ENCODE results near the gene PPP1R26. TPM values are rescaled to one million over a fixed set of nuclear protein-coding genes. Genes with fewer than 3 reads are reported as not detected.

The PPP1R26 gene
- total and polyA plus RNA-seq, 2 of the 4 experiments (the other 2 are of a cell fraction), result 3.8 to 5.6 TPM

DNA sequence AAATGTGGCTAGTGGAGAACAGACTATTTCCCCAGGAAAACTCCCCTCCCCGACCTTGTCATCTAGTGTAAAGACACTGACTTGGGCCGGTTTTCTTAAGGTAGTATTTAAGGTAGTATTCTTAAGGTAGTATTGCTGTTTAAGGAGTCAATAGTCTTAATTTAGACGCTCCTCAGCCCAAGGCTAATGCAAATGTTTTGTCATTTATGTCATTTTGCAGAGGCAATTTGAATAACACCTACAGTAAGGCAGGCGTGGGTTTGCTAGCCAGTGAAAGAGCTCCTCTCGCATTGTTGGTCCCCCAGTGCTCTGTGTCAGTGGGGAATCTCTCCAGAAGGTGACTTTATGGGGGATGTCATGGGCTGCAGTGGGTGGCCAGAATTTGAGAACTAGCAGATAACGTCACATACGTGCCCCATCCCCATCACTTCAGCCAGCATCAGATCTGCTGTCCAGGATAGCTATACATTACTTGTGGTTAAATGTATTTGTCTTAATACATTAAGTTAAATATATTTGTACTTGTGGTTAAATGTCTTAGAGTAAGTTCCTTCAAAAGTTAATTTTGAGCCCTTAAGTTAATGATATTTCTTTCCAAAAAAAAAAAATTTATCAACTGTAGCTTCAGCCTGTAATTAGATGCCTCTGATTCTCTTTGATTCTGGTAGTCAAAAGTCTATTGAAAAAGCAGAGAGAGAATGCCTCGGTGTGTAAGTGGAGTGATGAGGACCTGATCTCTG lies 2.6 kb downstream of the PPP1R26 start:
- H3K4me2 ChIP-seq (ENCODE audit: low read depth, low read length), result no peak overlapping the region
- no TSS peak for BruUV-seq (replicated peaks)
- intact Hi-C loops (cut with micrococcal nuclease), result no loop called here
- H4K20me1 ChIP-seq (ENCODE audit: insufficient read depth, low read length), result no peaks in the 10 kb centered on the region; the same call in 1 of the 2 replicates
- no peaks in the 10 kb centered on the region for H3K27me3 ChIP-seq (ENCODE audit: control insufficient read depth, insufficient read depth, low read length)
- no peaks in the 10 kb centered on the region for H3K9me3 ChIP-seq (ENCODE audit: control insufficient read depth, insufficient read depth, low read length)
- H3K4me1 ChIP-seq (ENCODE audit: control insufficient read depth, insufficient read depth, low read length), result peaks cover 5% of the 10 kb centered on the region; the same call in 1 of the 2 replicates
- ChIA-PET CTCF (no interaction called here), POLR2A (ENCODE audit: unreplicated experiment) (no interaction called here)
- H2AK9ac ChIP-seq (replicated peaks; ENCODE audit: low read depth, low read length, poor library complexity), result no peak overlapping the region
- no peaks in the 10 kb centered on the region for H3K9me1 ChIP-seq (ENCODE audit: insufficient read depth, low read length)
- H3K14ac ChIP-seq (replicated peaks; ENCODE audit: low read depth, low read length), result no peak overlapping the region
- H3K56ac ChIP-seq (ENCODE audit: extremely low read depth, insufficient read depth, low read length), result no peak overlapping the region
- no peak overlapping the region for H3K23ac ChIP-seq (ENCODE audit: low read depth, low read length)
- dilution Hi-C loops (cut with HindIII; ENCODE audit: low sequenced_read_pairs, unreplicated experiment), result no loop called here
- in situ Hi-C loops (cut with MboI; ENCODE audit: low sequenced_read_pairs), result no loop called here
- H2BK120ac ChIP-seq (ENCODE audit: low read depth, low read length), result no peak overlapping the region
- no peak overlapping the region for H3K27ac ChIP-seq (ENCODE audit: insufficient read depth, low read length)
- no peak overlapping the region for H4K91ac ChIP-seq (ENCODE audit: insufficient read depth, low read depth, low read length)
- no peak overlapping the region for H3K4ac ChIP-seq (ENCODE audit: low read depth, low read length)
- WGBS, 2 experiments (ENCODE audit: extremely low coverage in 2 of 2, insufficient read length in 1 of 2), result no CpG with 5 or more reads among the region's 8 CpGs
- DNase-seq, result no peak
- H4K5ac ChIP-seq (ENCODE audit: low read depth, low read length), result no peak overlapping the region
- H3K4me3 ChIP-seq (ENCODE audit: insufficient read depth, low read depth, low read length), result no peak overlapping the region
- no peak overlapping the region for H3K18ac ChIP-seq (ENCODE audit: low read depth, low read length)
- H4K8ac ChIP-seq (ENCODE audit: low read depth in 2 of 2, low read length in 2 of 2), result no peak overlapping the region
- H3K9ac ChIP-seq (ENCODE audit: low read depth, low read length), result no peak overlapping the region
- H2BK15ac ChIP-seq (ENCODE audit: low read depth, low read length), result no peak overlapping the region
- no peak overlapping the region for H2BK5ac ChIP-seq (ENCODE audit: low read depth, low read length, poor library complexity, severe bottlenecking)
- H2BK20ac ChIP-seq (ENCODE audit: low read depth, low read length), result no peak overlapping the region
- H3K79me1 ChIP-seq (ENCODE audit: low read depth in 1 of 2, low read length in 2 of 2), result peaks cover 16 to 17% of the 10 kb centered on the region in 2 experiments; a peak in 2 of 4 replicates
- TF ChIP-seq, protein P1, sequence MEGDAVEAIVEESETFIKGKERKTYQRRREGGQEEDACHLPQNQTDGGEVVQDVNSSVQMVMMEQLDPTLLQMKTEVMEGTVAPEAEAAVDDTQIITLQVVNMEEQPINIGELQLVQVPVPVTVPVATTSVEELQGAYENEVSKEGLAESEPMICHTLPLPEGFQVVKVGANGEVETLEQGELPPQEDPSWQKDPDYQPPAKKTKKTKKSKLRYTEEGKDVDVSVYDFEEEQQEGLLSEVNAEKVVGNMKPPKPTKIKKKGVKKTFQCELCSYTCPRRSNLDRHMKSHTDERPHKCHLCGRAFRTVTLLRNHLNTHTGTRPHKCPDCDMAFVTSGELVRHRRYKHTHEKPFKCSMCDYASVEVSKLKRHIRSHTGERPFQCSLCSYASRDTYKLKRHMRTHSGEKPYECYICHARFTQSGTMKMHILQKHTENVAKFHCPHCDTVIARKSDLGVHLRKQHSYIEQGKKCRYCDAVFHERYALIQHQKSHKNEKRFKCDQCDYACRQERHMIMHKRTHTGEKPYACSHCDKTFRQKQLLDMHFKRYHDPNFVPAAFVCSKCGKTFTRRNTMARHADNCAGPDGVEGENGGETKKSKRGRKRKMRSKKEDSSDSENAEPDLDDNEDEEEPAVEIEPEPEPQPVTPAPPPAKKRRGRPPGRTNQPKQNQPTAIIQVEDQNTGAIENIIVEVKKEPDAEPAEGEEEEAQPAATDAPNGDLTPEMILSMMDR (conservative IDR thresholded peaks at IDR 0.05; ENCODE audit: low read depth, low read length), result no peak
- TF ChIP-seq CHD1 (IDR thresholded peaks at IDR 0.05; ENCODE audit: low read depth, low read length) (no peak), MXI1 (IDR thresholded peaks at IDR 0.05; ENCODE audit: borderline replicate concordance, low read depth, low read length) (no peak), FOS (IDR thresholded peaks at IDR 0.05; ENCODE audit: low read depth, low read length) (no peak), POLR2A (IDR thresholded peaks at IDR 0.05; ENCODE audit: low read depth, low read length) (no peak), RFX5 (IDR thresholded peaks at IDR 0.05; ENCODE audit: low read depth, low read length) (no peak), MAFK (IDR thresholded peaks at IDR 0.05; ENCODE audit: low read depth, low read length) (no peak), BHLHE40 (IDR thresholded peaks at IDR 0.05; ENCODE audit: low read depth, low read length) (no peak), RCOR1 (IDR thresholded peaks at IDR 0.05; ENCODE audit: insufficient replicate concordance, low read length) (no peak), NFE2L2 (IDR thresholded peaks at IDR 0.05; ENCODE audit: low read depth, low read length) (no peak), SMC3 (IDR thresholded peaks at IDR 0.05; ENCODE audit: low read depth, low read length) (no peak), MAZ (IDR thresholded peaks at IDR 0.05; ENCODE audit: borderline replicate concordance, low read depth, low read length) (no peak), RAD21 (IDR thresholded peaks at IDR 0.05; ENCODE audit: low read length) (no peak), CEBPB (IDR thresholded peaks at IDR 0.05; ENCODE audit: low read depth, low read length) (no peak)
- TF ChIP-seq, protein P2, sequence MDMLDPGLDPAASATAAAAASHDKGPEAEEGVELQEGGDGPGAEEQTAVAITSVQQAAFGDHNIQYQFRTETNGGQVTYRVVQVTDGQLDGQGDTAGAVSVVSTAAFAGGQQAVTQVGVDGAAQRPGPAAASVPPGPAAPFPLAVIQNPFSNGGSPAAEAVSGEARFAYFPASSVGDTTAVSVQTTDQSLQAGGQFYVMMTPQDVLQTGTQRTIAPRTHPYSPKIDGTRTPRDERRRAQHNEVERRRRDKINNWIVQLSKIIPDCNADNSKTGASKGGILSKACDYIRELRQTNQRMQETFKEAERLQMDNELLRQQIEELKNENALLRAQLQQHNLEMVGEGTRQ (IDR thresholded peaks at IDR 0.05; ENCODE audit: low read depth, low read length), result no peak
- TF ChIP-seq, protein P3, sequence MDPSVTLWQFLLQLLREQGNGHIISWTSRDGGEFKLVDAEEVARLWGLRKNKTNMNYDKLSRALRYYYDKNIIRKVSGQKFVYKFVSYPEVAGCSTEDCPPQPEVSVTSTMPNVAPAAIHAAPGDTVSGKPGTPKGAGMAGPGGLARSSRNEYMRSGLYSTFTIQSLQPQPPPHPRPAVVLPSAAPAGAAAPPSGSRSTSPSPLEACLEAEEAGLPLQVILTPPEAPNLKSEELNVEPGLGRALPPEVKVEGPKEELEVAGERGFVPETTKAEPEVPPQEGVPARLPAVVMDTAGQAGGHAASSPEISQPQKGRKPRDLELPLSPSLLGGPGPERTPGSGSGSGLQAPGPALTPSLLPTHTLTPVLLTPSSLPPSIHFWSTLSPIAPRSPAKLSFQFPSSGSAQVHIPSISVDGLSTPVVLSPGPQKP (IDR thresholded peaks at IDR 0.05; ENCODE audit: borderline replicate concordance, low read depth, low read length), result no peak
- peaks cover 27% of the 10 kb centered on the region; the same call in 1 of the 2 replicates for H3K36me3 ChIP-seq (ENCODE audit: control insufficient read depth, insufficient read depth, low read length)
- H2AK5ac ChIP-seq (ENCODE audit: low read depth, low read length), result no peak overlapping the region
- H2AFZ ChIP-seq (replicated peaks; ENCODE audit: low read length, poor library complexity), result no peak overlapping the region
- no peak for ATAC-seq (ENCODE audit: low read depth)
